Stimulated activated CD8-positive, alpha-beta memory T cell treated with anti-CD3 and anti-CD28 coated beads, Interleukin-15, amount 100 ng/mL, for 24 hours (primary cell): Measurements from ENCODE around the gene GALNT2.

Experiments used
- DNase-seq: peaks from one replicate; pipeline ENCODE4 v3.0.0-alpha.2; 2020; ENCODE audit warnings: low read depth

GALNT2 gene

GRCh38 chr1:230112782-230113181 is 45.7 kb downstream of the GALNT2 start:
- no peak for DNase-seq

DNA sequence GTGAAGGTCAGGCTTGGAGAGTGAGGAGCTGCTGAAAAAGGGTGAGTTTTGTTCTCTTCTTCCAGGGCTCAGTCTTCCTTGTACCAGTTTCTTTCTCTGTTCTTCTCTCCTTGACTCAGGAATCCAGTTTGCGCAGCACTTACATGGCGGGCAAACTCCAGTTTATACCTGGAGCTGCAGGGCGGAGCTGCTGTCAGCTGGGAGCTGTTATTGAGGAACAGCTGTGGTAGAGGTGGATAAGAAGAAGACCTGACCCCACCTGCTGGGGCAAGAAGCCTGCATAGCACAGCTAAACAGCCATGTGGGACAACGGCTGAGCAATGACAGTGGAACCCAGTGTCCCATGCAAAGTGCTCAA is 46.2 kb downstream of the GALNT2 start:
- DNase-seq, result no peak

DNA sequence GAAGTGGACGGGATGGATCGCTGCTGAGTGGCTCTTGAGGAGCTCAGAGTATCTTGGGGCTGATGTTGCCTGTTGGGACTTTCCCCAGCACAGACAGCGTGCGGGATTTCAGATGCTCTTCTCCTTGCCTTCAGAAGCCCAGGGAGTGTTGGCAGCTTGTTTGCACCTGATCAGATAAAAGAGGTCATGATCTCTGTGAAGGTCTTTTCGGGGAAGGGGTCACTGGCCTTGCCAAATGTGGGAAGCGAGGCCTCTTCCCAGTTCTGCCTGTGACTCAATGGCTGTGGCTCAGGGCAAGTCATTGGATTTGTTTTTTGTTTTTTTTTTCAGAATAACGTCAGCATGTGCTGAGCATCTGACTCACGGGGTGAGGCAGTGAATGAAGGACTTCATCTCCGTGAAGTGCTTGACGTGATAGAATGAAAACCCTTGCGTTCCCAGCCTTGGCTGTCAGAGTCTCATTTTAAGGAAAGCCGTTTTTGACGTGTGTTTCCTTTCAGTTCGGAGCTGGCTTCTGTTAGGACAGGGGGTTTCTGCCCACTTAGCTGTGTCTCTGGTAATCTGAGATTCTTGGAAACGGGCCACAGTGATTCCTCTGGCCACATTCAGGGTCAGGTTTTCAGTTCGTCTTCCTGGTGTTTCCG is 46.7 kb downstream of the GALNT2 start:
- no peak for DNase-seq

DNA sequence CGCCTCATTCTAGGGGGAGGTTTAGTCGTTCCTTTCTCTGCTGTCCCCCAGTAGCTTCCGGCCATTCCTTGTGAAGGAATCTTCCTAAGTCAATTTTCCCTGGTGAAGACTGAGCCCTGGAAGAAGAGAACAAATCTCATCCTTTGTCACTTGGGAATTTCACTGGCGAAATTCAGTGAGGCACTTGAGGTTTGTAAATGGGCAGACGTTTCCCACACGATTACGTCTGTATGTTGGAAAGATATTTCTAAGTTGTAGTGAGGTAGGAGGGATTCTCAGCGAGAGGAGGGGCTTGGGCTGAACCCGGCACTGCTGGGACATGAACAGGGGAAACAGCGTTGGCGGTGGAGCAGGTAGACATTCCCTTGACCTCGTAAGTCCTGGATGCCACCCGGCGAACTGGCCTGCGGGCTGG is 47.2 kb downstream of the GALNT2 start:
- DNase-seq, result no peak

DNA sequence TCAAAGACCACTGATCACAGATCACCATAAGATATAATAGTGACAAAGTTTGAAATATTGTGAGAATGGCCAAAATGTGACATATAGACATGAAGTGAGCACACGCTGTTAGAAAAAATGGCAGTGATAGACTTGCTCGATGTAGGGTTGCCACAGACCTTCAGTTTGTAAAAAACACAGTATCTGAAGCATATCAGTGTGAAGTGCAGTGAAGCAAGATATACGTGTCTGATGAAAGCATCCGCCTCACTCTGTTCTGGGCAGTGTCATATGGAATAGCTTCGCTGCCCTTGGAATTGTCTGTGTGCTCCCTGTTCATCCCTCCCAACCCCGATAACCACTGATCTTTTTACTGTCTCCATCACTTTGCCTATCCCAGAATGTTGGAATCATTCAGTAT is 50.7 kb downstream of the GALNT2 start:
- DNase-seq, result no peak

GRCh38 chr1:230119340-230119739 is 52.3 kb downstream of the GALNT2 start:
- no peak for DNase-seq

DNA sequence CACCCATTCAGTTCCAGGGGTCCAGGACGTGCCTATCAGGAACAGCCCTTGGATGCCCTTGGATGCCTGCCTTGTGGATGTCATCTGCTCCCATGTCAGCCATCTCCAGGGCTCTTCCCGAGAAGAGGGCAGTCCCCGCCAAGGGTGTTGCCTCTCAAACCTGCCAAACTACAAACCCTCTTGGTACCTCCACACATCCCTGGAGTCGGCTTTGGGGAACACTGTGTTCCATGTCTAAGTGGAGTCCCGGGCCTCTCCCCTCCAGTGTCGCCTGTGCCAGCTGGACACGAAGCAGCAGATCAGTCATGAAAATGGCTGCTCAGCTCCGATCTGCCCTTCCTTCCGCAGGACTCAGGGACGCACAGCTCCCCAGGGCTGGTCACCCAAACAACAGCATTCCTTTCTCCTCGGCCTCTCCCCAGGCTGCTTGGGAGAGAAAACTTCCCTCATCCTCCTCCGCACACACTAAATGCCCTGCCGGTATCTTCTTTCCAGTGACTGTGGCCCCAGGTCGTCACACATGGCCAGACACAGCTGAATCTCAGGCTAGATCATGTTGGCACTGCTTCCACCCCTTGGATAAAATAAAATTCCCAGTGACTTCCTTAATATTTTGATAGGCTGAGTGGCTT is 53.4 kb downstream of the GALNT2 start:
- no peak for DNase-seq

DNA sequence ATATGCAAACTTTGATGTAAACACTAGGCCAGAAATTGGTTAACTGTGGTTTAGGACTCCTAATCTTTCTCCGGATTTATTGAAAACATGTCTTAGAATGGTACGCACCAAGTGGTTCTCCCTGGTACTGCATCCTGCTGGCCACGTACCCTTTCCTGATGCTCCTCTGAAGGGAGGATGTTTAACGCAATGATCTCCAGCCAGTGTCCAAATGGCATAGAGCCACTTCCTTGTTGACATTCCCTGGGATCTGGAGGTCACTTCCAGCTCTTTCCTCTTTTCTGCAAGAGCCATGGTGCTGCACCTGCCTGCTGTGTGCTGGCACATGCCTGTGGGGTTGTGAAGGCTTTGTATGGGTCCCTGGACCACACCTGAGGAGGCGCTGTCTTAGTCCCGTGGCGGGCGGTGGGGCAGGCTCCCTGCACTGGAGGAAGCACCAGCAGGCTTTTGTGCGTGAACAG is 53.9 kb downstream of the GALNT2 start:
- no peak for DNase-seq

DNA sequence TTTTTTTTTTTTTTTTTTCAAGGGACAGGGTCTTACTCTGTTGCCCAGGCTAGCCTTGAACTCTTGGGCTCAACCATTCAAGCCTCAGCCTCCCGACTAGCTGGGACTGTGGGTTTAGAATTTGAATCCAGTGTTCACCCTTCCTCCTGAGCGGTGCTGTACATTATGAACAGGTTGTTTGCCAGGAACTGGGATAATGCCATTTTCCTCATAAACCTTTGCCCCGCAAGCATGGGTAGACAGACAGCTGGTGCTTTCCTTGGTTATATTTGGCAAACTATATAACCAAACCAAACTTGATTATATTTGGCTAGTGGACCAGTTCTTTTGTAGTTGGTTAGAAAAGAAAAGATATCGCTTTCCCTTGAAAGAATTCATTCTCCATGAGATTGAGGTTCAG is 54.9 kb downstream of the GALNT2 start:
- no peak for DNase-seq

GRCh38 chr1:230122366-230123279 is 55.6 kb downstream of the GALNT2 start:
- no peak for DNase-seq

GRCh38 chr1:230123280-230124185 is 56.5 kb downstream of the GALNT2 start:
- no peak for DNase-seq

DNA sequence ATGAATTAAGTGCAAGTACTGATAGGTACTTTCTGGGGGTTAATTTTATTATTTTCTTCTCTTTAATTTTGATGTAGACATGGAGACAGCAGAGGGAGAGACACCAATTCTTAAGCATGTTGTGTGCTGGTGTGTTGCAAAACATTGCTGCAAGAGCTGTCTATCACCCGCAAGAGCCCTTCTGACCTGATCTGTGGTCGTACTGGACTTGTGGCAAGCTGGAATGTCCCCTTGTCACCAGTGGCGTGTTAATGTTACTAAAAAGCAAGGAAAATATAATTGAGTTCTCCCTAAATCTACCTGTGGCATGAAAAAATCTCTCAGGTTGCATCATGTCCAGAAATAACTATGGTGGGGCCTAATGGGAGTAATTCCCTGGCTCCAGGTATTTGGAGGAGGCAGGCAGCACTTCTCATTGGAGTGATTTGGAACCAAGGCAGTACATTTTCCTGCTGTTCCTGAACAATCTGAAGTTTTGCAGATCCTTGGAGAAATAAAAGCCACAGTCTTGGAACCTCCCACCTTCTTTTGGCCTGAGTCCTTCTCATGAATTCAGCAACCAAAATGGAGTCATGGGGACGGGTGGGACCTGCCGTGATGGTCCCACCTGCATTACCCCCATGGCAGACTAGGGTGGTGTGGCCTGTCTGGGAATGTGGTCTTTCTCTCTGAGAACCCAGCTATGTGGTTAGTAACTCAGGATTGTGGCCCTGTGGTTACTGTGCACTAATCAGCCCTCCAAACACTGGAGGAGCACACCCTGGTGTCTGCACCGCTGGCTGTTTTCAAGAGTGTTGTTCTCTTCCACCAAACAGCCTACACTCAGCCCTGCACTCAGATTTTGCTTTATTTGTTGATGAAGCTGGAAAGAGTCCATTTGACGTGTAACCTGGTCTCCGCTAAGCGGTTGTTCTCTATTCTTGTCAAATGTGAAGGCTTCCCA is 57.4 kb downstream of the GALNT2 start:
- no peak for DNase-seq

GRCh38 chr1:230125141-230125540 is 58.1 kb downstream of the GALNT2 start:
- no peak for DNase-seq

- DNase-seq, result no peak
Observed at GRCh38 chr1:230125640-230126528, 58.8 kb downstream of the GALNT2 start.

GRCh38 chr1:230126529-230127104 is 59.6 kb downstream of the GALNT2 start:
- no peak for DNase-seq

DNA sequence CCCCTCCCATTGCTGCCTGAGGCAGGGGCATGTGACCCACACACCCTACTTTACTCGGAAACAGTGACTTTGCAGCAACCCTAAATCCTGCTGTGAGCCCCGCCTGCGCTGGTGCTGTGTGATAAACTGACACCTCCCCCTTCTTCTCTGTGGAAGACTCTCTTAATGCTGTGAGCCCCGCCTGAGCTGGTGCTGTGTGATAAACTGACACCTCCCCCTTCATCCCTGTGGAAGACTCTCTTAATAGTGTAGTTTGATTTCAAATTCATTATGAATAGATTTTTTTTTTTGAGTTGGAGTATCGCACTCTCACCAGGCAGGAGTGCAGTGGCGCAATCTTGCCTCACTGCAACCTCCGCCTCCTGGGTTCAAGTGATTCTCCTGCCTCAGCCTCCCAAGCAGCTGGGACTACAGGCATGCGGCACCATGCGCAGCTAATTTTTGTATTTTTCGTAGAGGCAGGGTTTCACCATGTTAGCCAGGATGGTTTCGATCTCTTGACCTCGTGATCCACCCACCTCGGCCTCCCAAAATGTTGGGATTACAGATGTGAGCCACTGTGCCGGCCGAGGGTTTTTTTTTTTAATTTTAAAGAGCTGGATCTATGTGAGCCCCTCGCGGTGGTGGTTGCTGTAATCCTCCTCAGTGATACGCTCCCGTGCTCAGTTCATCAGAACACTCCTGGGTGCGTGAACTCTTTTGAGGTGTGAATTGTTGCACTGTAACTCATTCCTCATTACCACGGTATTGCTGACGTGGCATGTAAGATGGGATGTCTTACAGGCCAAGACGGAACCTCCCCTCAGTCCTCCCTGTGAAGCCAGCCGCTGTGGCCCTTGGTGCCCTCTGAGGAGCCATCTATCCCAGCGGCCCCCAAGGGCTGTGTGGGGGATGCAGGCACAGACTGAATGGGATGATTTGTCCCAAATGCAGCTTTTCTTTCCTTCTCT is 60.3 kb downstream of the GALNT2 start:
- DNase-seq, result no peak

DNA sequence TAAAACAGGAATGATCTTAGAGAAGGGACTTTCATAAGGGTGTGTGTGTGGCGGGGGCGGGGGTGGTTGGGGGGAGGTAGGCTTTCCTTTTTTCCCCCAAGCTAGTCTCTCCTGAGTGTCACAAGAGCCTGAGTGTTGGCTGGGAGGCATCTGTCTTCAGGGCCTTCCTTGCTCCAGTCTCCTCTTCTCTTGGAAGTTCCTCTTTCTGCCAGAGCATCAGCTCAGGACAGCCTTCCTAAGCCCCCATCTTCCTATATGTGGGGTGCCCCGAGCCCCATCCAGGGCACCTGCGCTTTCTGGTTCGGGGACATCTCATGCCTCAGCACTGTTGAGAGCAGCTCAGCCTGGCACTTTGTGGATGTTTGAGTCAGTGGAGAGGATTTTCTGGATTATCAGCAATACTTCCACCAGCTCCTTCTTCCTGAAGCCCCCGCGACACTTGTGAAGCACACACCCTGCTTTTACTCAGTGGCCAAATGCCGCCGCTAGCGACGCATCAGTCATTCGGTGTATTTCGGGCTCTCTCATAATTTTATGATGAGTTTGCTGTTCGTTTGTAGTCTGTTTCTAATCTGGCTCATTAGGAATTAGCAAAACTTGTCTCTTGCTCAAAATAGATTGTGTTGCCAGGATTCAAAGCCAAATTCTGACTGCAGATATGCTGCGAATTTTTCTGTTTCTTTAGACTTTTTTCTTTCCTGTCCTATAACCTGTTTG is 61.7 kb downstream of the GALNT2 start:
- DNase-seq, result no peak

DNA sequence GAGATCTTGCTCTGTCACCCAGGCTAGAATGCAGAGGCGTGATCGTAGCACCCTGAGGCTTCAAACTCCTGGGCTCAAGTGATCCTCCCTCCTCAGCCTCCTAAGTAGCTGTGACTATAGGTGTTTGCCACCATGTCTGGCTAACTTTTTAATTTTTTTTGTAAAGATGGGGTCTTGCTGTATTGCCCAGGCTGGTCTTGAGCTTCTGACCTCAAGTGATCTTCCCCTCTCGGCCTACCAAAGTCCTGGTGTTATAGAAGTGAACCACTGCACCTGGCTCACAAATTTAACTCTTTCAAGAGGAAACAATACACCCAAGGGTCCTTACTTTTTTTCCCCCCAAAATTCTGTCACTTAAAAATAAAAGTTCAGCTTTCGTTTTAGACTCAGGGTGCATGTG is 62.3 kb downstream of the GALNT2 start:
- DNase-seq, result no peak
